Muscle layer of duodenum (tissue), 2 donors: ENCODE results near the gene FAM89A.

Source experiments
- H3K27ac ChIP-seq: one replicate; pipeline ENCODE4 v1.7.0; 2013; ENCODE audit warnings: mild to moderate bottlenecking, low read length
- H3K27me3 ChIP-seq: one replicate; pipeline ENCODE4 v1.7.0; 2013; ENCODE audit warnings: low read depth, mild to moderate bottlenecking, control low read depth, low read length
- H3K36me3 ChIP-seq, 2 donors: one replicate each; pipeline ENCODE4 v1.7.0; 2013; ENCODE audit warnings: low read length in 2 of 2, control low read depth in 1 of 2, mild to moderate bottlenecking in 1 of 2; ENCODE audit not compliant: insufficient read depth in 2 of 2, control insufficient read depth in 1 of 2
- H3K4me1 ChIP-seq, 2 donors: one replicate each; pipeline ENCODE4 v1.7.0; 2013; ENCODE audit warnings: low read length in 2 of 2, mild to moderate bottlenecking in 2 of 2, control low read depth in 1 of 2, moderate library complexity in 1 of 2; ENCODE audit not compliant: insufficient read depth in 2 of 2, control insufficient read depth in 1 of 2
- H3K4me3 ChIP-seq, 2 donors: one replicate each; pipeline ENCODE4 v1.7.0; 2013; ENCODE audit warnings: low read length in 2 of 2, low read depth in 1 of 2, mild to moderate bottlenecking in 1 of 2
- H3K9me3 ChIP-seq, 2 donors: one replicate each; pipeline ENCODE4 v1.7.0; 2013; ENCODE audit warnings: low read length in 2 of 2, control low read depth in 1 of 2, mild to moderate bottlenecking in 1 of 2; ENCODE audit not compliant: control insufficient read depth in 1 of 2
- donor health status: healthy.

FAM89A gene

DNA sequence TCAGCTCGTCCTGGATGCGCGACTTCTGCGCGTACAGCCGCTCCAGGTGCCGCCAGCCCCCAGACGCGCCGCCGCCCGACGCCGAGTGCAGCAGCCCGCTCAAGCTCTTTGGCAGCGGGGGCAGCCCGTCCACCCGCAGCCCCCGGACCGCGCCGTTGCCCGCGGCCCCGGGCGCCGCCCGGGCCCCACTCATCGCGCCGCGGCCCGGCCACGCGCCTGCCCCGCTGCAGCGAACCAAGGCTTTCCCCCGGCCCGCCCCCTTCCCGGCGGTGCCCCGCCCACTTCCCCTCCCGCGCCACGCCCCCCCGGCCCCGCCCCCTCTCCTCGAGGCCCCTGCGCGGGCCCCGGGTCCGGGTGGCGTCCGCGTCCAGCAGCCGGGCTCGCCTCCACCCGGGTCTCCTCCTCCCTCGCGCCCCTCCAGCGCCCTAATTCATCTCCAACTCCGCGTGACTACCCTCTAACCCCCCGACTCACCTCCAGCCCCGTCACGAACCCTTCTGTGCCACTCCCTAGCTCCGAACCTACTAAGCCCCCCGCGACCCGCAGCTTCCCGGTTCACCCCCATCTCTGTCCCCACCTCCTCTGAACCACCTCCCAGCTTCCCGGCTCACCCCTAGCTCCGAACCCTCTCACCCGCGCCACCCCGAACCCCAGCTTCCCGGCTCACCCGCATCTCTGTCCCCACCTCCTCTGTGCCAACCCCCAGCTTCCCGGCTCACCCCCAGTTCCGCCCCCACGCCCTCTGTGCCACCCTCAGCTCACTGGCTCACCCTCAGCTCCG lies at the start of gene FAM89A:
FAM89A (minus strand) TSS at position 236 of the 781 bp plus-strand sequence; CDS start at position 193, 43 bp downstream.
- H3K36me3 ChIP-seq: no peaks in the 10 kb centered on the region
- H3K27me3 ChIP-seq: no peaks in the 10 kb centered on the region
- peaks cover 0 to 19% of the 10 kb centered on the region in 2 donors for H3K4me1 ChIP-seq
- H3K9me3 ChIP-seq: peaks cover 6 to 7% of the 10 kb centered on the region in 2 donors
- H3K27ac ChIP-seq: no peak within 1 kb of the TSS
- H3K4me3 ChIP-seq: peak within 1 kb of the TSS; percentile 48 to 67

DNA sequence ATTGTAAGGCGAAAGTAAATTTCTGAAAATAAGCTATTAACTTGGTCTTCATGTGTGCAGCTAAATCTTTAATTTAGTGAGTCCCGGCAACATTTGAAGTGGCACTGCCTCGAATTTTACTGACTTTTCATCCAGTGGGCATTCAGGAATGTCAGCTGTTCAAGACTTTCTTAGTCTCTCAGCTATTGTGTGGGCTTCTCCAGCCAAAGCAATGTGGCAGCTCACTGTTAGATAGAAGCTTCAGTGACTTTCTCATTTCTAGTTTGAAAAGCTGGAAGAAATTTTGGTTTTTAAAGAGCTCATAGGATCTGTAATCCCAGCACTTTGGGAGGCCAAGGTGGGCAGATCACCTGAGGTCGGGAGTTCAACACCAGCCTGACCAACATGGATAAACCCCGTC lies 44.3 kb upstream of the FAM89A start:
- H3K27me3 ChIP-seq: no peaks in the 10 kb centered on the region
- no peaks in the 10 kb centered on the region for H3K4me1 ChIP-seq
- no peak overlapping the region for H3K4me3 ChIP-seq
- no peak overlapping the region for H3K27ac ChIP-seq
- no peaks in the 10 kb centered on the region for H3K36me3 ChIP-seq
- H3K9me3 ChIP-seq: no peaks in the 10 kb centered on the region

DNA sequence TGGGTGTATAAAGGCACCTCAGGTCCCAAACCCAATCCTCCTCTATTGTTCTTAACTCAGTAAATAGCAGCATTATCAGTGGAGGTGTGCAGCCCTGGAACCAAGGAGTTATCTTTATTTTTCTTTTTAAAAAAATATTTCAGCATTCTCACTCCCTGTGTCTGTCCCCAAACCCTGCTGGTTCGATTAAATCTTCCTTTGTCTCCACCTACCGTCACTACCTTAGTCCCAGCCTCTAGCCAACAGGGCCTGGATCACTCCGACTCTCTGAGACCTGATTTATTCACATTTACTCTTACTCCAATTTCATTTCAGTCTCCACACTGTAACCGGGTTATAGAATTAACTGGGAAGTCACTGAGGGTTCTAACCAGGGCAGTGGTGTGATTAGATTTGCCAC lies 39.1 kb upstream of the FAM89A start:
- Histone ChIP-seq H3K9me3 (peaks cover 0 to 3% of the 10 kb centered on the region in 2 donors), H3K4me3 (no peak overlapping the region), H3K27me3 (no peaks in the 10 kb centered on the region), H3K36me3 (no peaks in the 10 kb centered on the region), H3K4me1 (no peaks in the 10 kb centered on the region), H3K27ac (no peak overlapping the region)

DNA sequence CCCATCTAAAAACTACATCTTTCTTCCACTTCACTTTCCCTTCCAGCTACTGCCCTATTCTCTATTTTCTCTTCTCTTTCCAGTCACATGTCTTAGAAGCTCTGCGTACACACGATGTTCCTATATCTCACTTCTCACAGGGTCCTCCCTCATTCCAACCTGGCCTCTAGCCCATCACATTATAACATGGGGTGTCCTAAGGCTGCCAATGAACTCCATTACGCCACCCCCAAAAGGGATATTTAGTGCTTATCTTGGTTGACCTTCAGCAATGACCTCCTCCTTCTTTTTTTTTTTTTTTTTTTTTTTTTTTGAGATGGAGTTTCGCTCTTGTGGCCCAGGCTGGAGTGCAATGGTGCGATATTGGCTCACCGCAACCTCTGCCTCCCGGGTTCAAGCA lies 38.2 kb upstream of the FAM89A start:
- Histone ChIP-seq H3K27ac (no peak overlapping the region), H3K4me1 (no peaks in the 10 kb centered on the region), H3K36me3 (no peaks in the 10 kb centered on the region), H3K4me3 (no peak overlapping the region), H3K9me3 (peaks cover 0 to 3% of the 10 kb centered on the region in 2 donors), H3K27me3 (no peaks in the 10 kb centered on the region)

DNA sequence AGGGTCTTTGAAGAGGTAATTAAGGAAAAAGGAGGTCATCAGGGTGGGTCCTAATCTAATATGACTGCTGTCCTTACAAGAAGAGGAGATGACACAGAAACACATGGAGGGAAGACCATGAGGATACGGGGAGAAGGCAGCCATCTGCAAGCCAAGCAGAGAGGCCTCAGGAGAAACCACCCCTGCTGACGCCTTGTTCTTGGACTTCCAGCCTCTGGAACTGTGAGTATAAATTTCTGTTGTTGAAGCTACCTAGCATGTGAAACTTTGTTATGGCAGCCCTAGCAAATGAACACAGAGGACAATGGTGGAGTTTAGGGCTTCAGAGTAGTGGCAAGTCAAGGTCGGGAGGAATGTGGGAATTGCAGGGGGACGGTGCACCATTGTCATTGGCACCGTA lies 36.7 kb upstream of the FAM89A start:
- Histone ChIP-seq H3K27me3 (no peaks in the 10 kb centered on the region), H3K4me1 (no peaks in the 10 kb centered on the region), H3K27ac (no peak overlapping the region), H3K36me3 (no peaks in the 10 kb centered on the region), H3K4me3 (no peak overlapping the region), H3K9me3 (peaks cover 0 to 3% of the 10 kb centered on the region in 2 donors)

DNA sequence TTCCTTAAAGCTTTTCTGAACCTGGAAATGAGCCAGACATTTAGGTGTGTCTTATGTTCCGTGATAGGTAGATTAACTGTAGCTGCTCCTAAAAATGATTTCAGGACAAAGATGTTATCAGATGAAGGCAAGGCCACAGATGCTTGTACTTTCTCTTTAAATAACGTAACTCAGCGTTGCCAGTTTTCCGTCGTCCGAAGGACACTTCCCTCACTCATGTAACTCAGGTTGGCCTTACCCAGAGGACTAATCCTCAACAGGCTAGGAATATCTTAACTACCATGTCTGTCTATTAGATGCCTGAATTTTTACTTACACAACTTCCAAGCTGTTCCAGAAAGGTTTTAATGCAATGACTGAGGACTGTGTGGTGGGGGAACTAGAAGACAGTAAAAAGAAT lies 35.4 kb upstream of the FAM89A start:
- peaks cover 0 to 3% of the 10 kb centered on the region in 2 donors for H3K9me3 ChIP-seq
- H3K4me3 ChIP-seq: no peak overlapping the region
- no peak overlapping the region for H3K27ac ChIP-seq
- H3K4me1 ChIP-seq: no peaks in the 10 kb centered on the region
- no peaks in the 10 kb centered on the region for H3K27me3 ChIP-seq
- H3K36me3 ChIP-seq: no peaks in the 10 kb centered on the region

DNA sequence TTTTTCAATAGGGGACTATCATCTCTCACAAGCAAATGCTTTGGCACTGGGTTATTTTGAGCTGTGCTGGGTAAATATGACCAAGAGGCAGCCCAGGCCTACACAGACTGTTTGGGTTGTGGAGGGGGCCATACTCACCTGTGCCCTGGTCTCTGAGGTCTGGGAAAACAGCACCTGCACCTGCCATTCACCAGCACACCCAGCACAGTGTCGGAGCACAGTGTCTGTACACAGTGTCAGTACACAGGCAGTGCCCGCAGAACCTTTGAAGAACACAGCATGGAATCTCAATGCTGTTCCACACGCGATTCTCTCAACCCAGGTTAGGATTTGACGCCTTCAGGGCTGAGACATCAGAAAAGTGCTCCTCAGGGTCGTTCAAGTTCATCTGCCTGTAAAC lies 35.0 kb upstream of the FAM89A start:
- no peaks in the 10 kb centered on the region for H3K27me3 ChIP-seq
- H3K4me3 ChIP-seq: no peak overlapping the region
- no peaks in the 10 kb centered on the region for H3K36me3 ChIP-seq
- no peaks in the 10 kb centered on the region for H3K4me1 ChIP-seq
- peaks cover 0 to 3% of the 10 kb centered on the region in 2 donors for H3K9me3 ChIP-seq
- H3K27ac ChIP-seq: no peak overlapping the region

DNA sequence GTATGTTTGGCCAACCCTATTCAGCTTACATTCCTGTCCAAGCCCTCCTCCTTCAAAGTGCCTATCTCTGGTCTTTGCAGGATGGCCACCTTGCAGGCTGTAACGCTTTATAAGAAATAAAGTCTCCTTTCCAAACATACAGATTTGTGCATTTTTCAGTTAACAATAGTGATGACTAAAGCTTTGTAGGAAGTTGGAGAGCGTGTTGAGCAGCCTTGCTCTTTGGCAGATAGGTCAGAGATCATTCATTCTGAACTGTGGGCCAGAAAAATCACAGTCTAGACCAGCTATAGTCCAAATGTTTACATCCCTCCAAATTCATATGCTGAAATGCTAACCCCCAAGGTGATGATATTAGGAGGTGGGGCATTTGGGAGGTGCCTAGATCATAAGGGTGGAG lies 34.0 kb upstream of the FAM89A start:
- H3K9me3 ChIP-seq: peaks cover 0 to 3% of the 10 kb centered on the region in 2 donors
- H3K36me3 ChIP-seq: no peaks in the 10 kb centered on the region
- no peak overlapping the region for H3K27ac ChIP-seq
- no peaks in the 10 kb centered on the region for H3K27me3 ChIP-seq
- H3K4me3 ChIP-seq: no peak overlapping the region
- H3K4me1 ChIP-seq: no peaks in the 10 kb centered on the region

DNA sequence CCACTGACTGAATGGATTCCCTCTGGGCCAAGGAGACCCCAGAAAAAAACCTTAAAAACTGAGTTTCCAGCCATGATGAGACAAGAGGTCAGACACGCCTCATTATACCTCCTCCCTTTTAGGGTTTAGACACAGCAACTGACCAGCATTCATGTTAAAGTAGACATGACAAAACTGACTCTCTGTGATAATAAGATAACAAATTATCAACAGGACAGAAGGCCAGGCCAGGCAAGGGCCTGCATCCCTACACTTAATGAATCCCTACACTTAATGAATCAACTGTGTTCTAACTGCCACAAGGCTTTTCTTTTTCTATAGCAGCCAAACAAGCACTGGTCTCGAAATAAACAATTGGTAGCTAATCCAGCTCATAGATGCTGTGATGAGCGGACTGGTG lies 33.3 kb upstream of the FAM89A start:
- Histone ChIP-seq H3K36me3 (no peaks in the 10 kb centered on the region), H3K27ac (no peak overlapping the region), H3K27me3 (no peaks in the 10 kb centered on the region), H3K4me1 (no peaks in the 10 kb centered on the region), H3K4me3 (no peak overlapping the region), H3K9me3 (peaks cover 0 to 3% of the 10 kb centered on the region in 2 donors)

DNA sequence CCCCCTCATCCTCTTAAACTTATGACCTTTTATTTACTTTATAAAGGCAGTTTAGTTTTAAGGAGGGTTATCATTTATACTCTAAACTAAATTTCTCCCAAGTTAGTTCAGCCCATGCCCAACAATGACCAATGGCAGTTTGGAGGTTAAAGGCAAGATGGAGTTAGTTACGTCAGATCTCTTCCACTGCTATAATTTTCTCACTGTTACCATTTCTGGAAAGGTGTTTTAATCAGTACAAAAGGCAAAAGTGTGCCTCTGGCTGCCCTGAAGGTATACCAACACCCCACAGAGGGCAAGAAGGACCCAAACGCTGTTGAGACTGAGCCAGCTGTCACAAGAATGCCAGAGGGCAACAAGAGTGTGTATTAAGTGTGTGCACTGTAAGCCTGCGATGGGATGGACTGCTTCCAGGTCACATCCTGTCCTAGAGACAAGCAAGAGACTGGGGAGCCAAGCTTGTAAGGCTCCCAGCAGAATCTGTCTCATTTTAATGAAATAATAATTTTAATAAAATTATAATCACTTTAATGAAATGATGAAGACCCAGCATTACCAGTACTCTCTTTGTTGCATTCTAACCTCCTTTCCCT lies 32.5 kb upstream of the FAM89A start:
- H3K27me3 ChIP-seq: no peaks in the 10 kb centered on the region
- H3K9me3 ChIP-seq: peaks cover 0 to 3% of the 10 kb centered on the region in 2 donors
- H3K36me3 ChIP-seq: no peaks in the 10 kb centered on the region
- H3K27ac ChIP-seq: no peak overlapping the region
- H3K4me1 ChIP-seq: no peaks in the 10 kb centered on the region
- no peak overlapping the region for H3K4me3 ChIP-seq

DNA sequence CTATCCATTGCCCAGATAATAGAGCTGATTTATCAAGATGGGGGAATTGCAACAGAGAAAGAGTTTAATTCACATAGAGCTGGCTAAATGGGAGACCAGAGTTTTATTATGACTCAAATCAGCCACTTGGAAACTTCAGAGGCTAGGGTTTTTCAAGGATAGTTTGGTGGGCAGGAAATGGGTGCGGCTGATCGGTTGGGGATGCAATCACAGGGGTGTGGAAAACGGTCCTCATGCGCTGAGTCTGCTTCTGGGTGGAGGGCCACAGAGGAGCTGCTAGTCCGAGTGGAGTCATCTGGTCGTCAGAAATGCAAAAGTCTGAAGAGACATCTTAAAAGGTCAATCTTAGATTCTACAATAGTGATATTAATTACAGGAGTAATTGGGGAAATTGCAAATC lies 32.0 kb upstream of the FAM89A start:
- Histone ChIP-seq H3K27me3 (no peaks in the 10 kb centered on the region), H3K4me3 (no peak overlapping the region), H3K36me3 (no peaks in the 10 kb centered on the region), H3K27ac (no peak overlapping the region), H3K4me1 (no peaks in the 10 kb centered on the region), H3K9me3 (peaks cover 0 to 3% of the 10 kb centered on the region in 2 donors)
